H4 (cell line): Measurements from ENCODE around the gene NKD1. TPM values are rescaled to one million over a fixed set of nuclear protein-coding genes. Genes with fewer than 3 reads are reported as not detected.

Experiments
- DNase-seq: peaks from one replicate; pipeline ENCODE4 v3.0.0-alpha.2; 2015; ENCODE audit warnings: low spot score
- total RNA-seq: library from RNA; depleted of rRNA; stranded (reverse); fragments of >200 nt; shearing (Covaris generic); gene quantifications from 2 replicates; pipeline ENCODE4 v1.2.3, GENCODE V29; 2014

The NKD1 gene
- total RNA-seq, 1 experiment from 2014 or later = 0.21 TPM

- DNase-seq = no peak
Observed at GRCh38 chr16:50537533-50538290, 10.5 kb upstream of the NKD1 start.

- no peak for DNase-seq
Observed at GRCh38 chr16:50538411-50539052, 9.7 kb upstream of the NKD1 start.

GRCh38 chr16:50539053-50539695 lies 9.0 kb upstream of the NKD1 start:
- DNase-seq = no peak

GRCh38 chr16:50539822-50540710 lies 8.1 kb upstream of the NKD1 start:
- no peak for DNase-seq

- DNase-seq = no peak
Observed at GRCh38 chr16:50540711-50541007, 7.5 kb upstream of the NKD1 start.

GRCh38 chr16:50542703-50543102 lies 5.5 kb upstream of the NKD1 start:
- DNase-seq = no peak

GRCh38 chr16:50546125-50546524 lies 2.1 kb upstream of the NKD1 start:
- no peak for DNase-seq

- DNase-seq = peak; percentile 30
Observed at GRCh38 chr16:50547340-50548124, 664 bp upstream of the NKD1 start.

- DNase-seq = no peak
Observed at GRCh38 chr16:50548909-50549560, 839 bp downstream of the NKD1 start.

GRCh38 chr16:50549561-50549915 lies 1.3 kb downstream of the NKD1 start:
- DNase-seq = no peak

GRCh38 chr16:50550035-50550434 lies 1.8 kb downstream of the NKD1 start:
- DNase-seq = no peak

GRCh38 chr16:50550866-50551641 lies 2.9 kb downstream of the NKD1 start:
- no peak for DNase-seq

GRCh38 chr16:50552476-50553101 lies 4.4 kb downstream of the NKD1 start:
- DNase-seq = no peak

GRCh38 chr16:50553182-50553710 lies 5.0 kb downstream of the NKD1 start:
- DNase-seq = no peak

- no peak for DNase-seq
Observed at GRCh38 chr16:50553731-50554360, 5.7 kb downstream of the NKD1 start.

GRCh38 chr16:50555269-50555875 lies 7.2 kb downstream of the NKD1 start:
- no peak for DNase-seq

- DNase-seq = no peak
Observed at GRCh38 chr16:50555952-50556673, 7.9 kb downstream of the NKD1 start.

GRCh38 chr16:50557046-50557445 lies 8.8 kb downstream of the NKD1 start:
- DNase-seq = no peak
